ENCODE data around the gene MPPED2. TPM values are rescaled to one million over a fixed set of nuclear protein-coding genes. Genes with fewer than 3 reads are reported as not detected.

The MPPED2 gene
- total RNA-seq, 1 donor from 2014 or later, result 5.3 TPM

- no peak for TF ChIP-seq CTCF (IDR thresholded peaks at IDR 0.05)
These were observed 163.5 kb downstream of the MPPED2 start for GRCh38 chr11:30422447-30423278.

DNA sequence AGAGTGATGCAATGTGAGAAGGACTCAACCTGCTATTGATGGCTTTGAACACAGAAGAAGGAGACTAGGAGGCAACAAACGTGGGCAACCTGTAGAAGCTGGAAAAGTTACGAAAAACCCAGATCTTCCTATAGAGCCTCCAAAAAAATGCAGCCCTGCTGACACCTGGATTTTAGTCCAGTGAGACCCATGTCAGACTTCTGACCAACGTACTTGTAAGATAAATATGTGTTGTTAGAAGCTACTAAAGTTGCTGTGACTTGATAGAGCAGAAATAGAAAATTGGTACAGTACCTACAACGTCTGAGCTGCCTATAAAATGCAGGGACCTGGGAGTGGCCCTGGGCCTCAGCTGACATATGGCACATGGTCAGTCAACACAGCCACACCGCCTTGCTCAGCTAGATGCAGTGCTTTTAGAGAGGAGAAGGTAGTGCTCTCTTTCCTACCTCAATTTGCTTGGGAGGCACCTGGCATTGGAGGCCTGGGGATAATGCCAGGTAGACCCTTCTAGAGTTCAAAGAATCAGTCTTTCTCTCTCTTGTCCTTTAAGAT lies 165.8 kb downstream of the MPPED2 start:
- no peak overlapping the region for H3K4me3 ChIP-seq
- no peak for DNase-seq (ENCODE audit: low spot score in 2 of 2)
- H3K36me3 ChIP-seq, result no peaks in the 10 kb centered on the region
- H3K4me1 ChIP-seq, result no peaks in the 10 kb centered on the region
- H3K27ac ChIP-seq, result no peak overlapping the region
- H3K27me3 ChIP-seq, result no peaks in the 10 kb centered on the region
- no peak for TF ChIP-seq CTCF (IDR thresholded peaks at IDR 0.05)
- H3K9me3 ChIP-seq, result no peaks in the 10 kb centered on the region
- intact Hi-C loops (cut with DNase I), result no loop called here

More at GRCh38 chr11:30422447-30423278, 163.5 kb downstream of the MPPED2 start:
- intact Hi-C loops (cut with DNase I), result no loop called here
- Histone ChIP-seq H3K4me3 (no peak overlapping the region), H3K27me3 (no peaks in the 10 kb centered on the region), H3K36me3 (no peaks in the 10 kb centered on the region), H3K4me1 (no peaks in the 10 kb centered on the region), H3K27ac (no peak overlapping the region), H3K9me3 (no peaks in the 10 kb centered on the region)
- no peak for DNase-seq (ENCODE audit: low spot score in 2 of 2)

- no peak for TF ChIP-seq CTCF (IDR thresholded peaks at IDR 0.05)
- H3K27me3 ChIP-seq, result no peaks in the 10 kb centered on the region
- no peak for DNase-seq (ENCODE audit: low spot score in 2 of 2)
These were observed 171.3 kb downstream of the MPPED2 start for GRCh38 chr11:30414806-30415205.

GRCh38 chr11:30414244-30414643 lies 171.9 kb downstream of the MPPED2 start:
- H3K9me3 ChIP-seq, result no peaks in the 10 kb centered on the region
- no peak overlapping the region for H3K4me3 ChIP-seq
- H3K27ac ChIP-seq, result no peak overlapping the region
- no peaks in the 10 kb centered on the region for H3K27me3 ChIP-seq
- intact Hi-C loops (cut with DNase I), result no loop called here
- no peak for DNase-seq (ENCODE audit: low spot score in 2 of 2)
- TF ChIP-seq CTCF (IDR thresholded peaks at IDR 0.05), result no peak
- no peaks in the 10 kb centered on the region for H3K4me1 ChIP-seq
- peaks cover 0 to under 1% of the 10 kb centered on the region in 2 donors for H3K36me3 ChIP-seq

More at GRCh38 chr11:30414806-30415205, 171.3 kb downstream of the MPPED2 start:
- H3K9me3 ChIP-seq, result no peaks in the 10 kb centered on the region
- intact Hi-C loops (cut with DNase I), result no loop called here
- H3K4me3 ChIP-seq, result no peak overlapping the region
- H3K27ac ChIP-seq, result no peak overlapping the region
- H3K4me1 ChIP-seq, result no peaks in the 10 kb centered on the region
- no peaks in the 10 kb centered on the region for H3K36me3 ChIP-seq

DNA sequence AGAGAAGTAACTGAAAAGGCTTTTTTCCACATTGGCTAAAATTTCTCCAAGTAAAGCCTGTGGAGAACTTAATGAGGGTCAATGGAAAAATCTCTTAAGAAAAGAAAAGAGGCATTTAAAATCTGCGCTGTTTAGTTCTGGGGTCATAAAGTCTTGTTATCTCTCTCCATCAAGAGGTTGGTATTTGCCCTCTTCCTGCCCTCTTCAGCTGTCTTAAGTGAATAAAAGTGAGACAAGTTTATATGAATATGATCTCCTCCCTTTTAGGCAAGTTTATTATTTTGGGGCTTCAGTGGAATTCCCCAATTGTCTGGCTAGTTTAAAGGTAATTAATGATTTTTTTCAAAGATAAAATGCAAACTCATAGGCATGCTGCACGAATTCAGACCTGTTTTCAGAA lies 173.6 kb downstream of the MPPED2 start:
- Histone ChIP-seq H3K27me3 (no peaks in the 10 kb centered on the region), H3K4me1 (no peaks in the 10 kb centered on the region), H3K36me3 (peaks cover 0 to 6% of the 10 kb centered on the region in 2 donors), H3K4me3 (no peak overlapping the region), H3K27ac (no peak overlapping the region), H3K9me3 (no peaks in the 10 kb centered on the region)
- intact Hi-C loops (cut with DNase I), result no loop called here
- TF ChIP-seq CTCF (IDR thresholded peaks at IDR 0.05), result no peak
- DNase-seq (ENCODE audit: low spot score in 2 of 2), result no peak

Data from ascending aorta (tissue), 2 donors.